Measurements from ENCODE around the gene MMP7.

MMP7 gene

DNA sequence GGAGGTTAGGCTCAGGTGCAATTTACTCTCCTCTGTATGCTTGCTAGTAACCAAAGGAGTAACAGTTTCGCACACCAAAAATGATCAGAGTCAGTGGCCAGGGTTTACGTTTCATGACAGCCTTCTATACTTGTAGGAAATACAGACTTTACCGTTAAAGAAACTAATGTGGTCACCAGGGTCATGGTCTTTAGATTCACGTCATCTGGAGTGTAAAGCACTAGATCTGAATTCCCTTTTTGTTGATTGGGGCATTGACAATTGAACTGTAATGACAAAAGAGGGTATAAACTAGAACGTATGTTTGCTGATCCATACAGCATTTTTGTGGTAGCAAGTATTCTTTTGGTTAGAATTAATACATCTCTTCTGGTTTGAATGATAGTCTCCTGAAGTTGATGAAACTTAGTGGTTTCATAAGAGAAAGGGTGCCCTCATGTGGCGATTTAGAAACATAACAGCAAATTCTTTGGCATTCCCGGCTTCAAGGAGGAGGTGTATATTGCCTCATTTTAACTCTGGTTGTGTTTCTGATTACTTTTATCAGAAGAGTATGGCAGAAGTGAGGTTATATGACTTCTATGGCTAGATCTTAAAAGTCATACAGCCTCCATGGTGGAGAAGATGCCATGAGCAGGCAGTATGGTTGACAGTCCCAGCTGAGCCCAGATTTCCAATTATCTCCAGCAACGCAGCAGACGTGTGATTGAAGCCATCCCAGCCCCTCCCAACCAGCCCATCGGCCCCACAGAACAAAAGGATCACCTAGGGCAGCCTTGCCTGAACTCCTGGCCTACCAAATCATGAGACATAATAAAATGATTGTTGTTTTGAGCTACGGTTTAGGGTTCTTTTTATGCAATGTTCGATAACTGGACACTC, 35.1 kb downstream of the MMP7 start:
- no peak for TF ChIP-seq ZNF274 (IDR thresholded peaks at IDR 0.05; ENCODE audit: low read depth, low read length)
- H3K4me3 ChIP-seq (ENCODE audit: low read length) = no peak overlapping the region

DNA sequence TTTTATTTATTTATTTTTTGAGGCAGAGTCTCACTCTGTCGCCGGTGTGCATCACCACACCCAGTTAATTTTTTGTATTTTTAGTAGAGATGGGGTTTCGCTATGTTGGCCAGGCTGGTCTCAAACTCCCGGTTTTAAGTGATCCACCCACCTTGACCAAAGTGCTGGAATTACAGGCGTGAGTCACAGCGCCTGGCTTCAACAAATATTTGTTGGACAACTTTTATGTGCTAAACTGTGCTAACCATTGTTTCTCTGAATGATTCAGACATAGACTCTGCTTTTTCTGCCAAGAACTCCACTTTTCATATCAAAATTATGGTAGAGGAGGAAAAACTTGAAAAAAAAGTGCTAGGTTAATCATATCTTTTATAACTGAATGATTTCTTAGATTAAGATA, 36.3 kb downstream of the MMP7 start:
- TF ChIP-seq ZNF274 (IDR thresholded peaks at IDR 0.05; ENCODE audit: low read depth, low read length) = no peak
- H3K4me3 ChIP-seq (ENCODE audit: low read length) = no peak overlapping the region

DNA sequence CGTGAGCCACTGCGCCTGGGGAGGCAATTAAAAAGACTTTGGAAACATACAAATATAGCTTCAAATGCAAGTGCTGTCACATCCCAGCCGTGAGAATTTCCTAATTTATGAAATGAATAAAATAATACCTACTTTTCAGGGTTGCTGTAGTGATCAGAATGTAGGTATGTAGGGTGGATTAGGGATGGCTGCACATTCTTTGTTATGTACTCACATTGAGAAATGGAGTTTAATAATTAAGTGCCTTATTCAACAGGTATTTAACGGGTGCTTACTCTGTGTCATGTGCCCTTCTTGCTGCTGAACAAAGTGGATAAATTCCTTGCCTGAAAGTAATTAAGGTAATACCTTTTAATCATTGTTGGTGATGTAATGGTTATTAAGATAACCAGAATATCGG, 37.0 kb downstream of the MMP7 start:
- no peak overlapping the region for H3K4me3 ChIP-seq (ENCODE audit: low read length)
- TF ChIP-seq ZNF274 (IDR thresholded peaks at IDR 0.05; ENCODE audit: low read depth, low read length) = no peak

DNA sequence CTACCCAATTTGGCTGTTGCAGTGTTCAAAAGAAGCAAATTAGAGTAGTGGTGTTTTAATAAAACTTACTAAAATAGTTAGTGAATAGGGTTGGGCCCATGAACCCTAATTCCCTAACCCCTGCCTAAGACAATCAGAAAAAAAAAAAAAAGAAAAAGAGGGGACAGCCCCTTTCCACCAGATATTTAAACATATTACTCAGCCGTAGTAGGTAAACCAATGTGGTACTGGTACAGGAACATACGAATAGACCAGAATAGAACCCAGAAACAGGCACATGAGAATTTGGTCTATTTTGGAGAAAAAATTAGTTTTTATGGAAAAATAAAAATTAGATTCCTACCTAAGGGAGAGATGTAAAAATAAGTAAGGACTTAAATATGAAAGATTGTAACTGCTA, 38.6 kb downstream of the MMP7 start:
- H3K4me3 ChIP-seq (ENCODE audit: low read length) = no peak overlapping the region
- TF ChIP-seq ZNF274 (IDR thresholded peaks at IDR 0.05; ENCODE audit: low read depth, low read length) = no peak

DNA sequence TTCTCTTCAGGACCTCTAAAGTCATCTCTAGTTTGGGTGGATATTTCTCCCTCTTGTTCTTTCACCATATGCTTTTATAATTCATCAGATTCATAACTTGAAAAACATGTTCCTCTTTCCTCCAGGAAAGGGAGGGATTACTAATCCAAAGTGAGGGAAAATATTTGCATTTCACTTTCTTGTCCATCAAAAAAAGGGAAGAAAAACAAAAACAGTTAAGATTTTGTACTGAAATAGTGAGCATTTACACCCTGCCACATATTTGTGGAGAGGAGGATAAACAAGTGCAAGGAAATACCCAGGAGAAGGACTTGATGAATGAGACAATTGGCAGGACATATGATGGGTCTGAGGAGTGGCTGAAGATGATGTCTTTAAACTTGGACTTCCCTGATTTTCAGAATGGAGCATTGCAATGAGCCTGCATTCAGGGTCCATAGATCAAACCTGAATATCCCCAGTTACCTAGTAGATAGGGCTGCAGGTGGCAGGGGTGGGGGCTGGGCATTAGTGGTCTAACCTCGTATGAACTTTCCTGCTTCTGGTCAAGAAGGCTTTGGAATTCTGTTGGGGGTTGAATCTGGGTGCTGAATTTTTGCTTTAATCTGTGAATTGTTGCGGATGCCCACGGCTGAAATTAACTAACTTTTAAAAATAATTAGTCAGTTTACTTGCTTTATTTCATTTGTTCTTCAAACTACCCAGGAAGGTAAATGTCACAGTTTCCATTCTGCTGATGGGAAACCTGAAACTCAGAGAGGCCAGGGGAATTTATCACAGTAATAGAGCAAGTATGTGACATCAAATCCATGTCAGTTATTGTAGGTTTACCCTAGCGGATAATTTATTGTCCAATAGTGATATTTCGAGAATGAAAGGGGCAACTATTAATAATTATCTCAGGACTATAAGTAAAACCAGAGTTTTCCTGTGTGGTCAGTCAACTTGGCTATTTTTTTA, 41.1 kb downstream of the MMP7 start:
- no peak overlapping the region for H3K4me3 ChIP-seq (ENCODE audit: low read length)
- TF ChIP-seq ZNF274 (IDR thresholded peaks at IDR 0.05; ENCODE audit: low read depth, low read length) = no peak

DNA sequence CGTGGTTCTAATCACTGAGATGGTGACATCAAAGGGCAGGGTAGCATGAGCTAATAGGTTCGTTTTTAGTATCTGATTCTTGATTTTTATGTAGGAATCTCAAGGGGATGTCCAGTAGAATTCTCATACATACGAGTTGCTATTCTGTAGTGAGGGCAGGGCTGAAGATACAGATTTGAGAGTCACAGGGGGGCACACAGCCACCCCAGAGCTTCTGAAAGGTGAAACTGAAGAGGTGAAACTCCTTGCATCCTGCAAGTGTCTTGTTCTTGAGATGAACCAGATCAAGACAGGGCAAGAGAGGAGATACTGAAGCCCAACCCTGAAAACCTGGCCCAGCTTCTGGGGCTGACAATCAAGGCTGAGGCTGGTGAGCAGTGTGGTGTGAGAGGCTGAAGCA, 42.3 kb downstream of the MMP7 start:
- no peak for TF ChIP-seq ZNF274 (IDR thresholded peaks at IDR 0.05; ENCODE audit: low read depth, low read length)

DNA sequence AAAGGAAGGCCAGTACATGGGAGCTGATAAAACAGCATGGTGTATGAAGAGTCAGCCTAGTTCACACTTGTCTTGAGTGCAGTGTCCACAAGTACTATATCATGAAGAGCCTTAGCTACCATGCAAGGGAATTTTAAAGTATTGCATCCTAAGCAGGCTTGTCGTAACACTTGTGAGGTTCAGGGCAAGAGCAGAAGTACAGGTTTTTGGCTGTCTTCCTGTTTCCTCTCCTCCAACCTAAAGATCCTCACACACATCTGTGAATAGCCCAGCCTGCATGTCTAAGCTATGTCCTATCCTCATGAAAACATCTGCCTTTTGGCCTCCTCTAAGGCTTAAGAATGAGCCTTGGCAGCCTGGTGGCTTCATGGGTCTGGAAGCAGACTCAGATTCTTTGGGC, 43.3 kb downstream of the MMP7 start:
- no peak overlapping the region for H3K4me3 ChIP-seq (ENCODE audit: low read length)

More for the DNA sequence above, 42.3 kb downstream of the MMP7 start:
- H3K4me3 ChIP-seq (ENCODE audit: low read length) = no peak overlapping the region

DNA sequence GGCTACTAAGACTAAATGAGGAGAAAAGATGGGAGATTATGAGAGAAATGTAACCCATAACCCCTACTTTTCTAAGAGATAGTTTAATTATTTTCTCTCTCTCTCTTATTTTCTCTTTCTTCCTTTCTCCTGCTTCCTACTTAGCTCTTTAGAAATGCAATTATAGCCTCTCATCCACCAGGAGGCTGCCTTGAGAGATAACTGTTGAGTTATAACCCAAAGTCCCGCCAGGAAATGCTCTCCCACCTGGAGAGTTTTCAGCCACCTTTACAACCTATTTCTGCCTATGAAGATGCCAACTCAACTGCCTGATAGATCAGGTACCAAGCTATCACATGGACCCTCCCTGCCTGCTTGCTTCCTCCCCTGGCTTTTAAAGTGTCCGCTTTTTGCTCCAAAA, 44.0 kb downstream of the MMP7 start:
- no peak overlapping the region for H3K4me3 ChIP-seq (ENCODE audit: low read length)
- no peak for TF ChIP-seq ZNF274 (IDR thresholded peaks at IDR 0.05; ENCODE audit: low read depth, low read length)

More for the DNA sequence above, 43.3 kb downstream of the MMP7 start:
- TF ChIP-seq ZNF274 (IDR thresholded peaks at IDR 0.05; ENCODE audit: low read depth, low read length) = no peak

DNA sequence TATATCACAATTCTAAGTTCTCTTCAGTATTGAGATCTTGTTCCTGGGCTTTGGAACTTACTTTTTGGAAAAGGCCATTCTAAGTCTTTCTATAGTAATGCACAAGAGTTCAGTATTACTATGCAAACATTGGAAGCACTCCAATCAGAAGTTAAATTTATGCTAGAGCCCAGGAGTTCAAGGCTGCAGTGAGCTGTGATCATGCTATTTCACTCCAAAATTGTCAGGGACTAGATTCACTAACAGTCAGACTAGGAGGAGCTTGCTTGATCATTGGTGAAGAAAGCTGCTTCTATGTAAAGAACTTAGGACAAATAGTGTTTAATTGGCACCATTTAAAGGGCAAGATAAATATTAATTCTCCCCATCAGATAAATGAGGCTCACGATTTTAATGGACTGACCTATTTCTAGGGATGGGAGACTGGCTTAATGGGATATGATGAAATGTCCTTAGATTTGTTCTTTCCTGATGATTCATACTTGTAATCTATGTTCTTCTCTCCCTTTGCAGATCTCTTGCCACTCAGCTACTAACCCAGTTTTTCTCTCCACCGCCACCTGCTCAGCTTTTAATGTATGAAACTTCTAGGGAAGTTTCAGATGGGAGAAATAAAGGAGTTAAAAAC, 45.3 kb downstream of the MMP7 start:
- no peak overlapping the region for H3K4me3 ChIP-seq (ENCODE audit: low read length)
- no peak for TF ChIP-seq ZNF274 (IDR thresholded peaks at IDR 0.05; ENCODE audit: low read depth, low read length)

DNA sequence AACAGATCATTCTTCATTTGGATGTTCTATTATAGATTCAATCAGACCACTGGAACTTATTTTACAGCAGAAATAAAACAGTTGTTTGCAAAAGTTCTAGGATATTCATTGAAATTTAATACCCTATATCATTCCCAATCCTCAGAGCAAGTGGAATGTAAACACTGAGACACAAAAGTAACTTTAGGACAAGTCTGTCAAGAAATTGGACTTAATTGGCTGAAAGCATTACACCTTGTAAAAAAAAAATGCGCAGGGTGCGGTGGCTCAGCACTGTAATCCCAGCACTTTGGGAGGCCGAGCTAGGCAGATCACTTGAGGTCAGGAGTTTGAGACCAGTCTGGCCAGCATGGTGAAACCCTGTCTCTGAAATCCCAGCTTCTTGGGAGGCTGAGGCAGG, 48.1 kb downstream of the MMP7 start:
- H3K4me3 ChIP-seq (ENCODE audit: low read length) = no peak overlapping the region
- TF ChIP-seq ZNF274 (IDR thresholded peaks at IDR 0.05; ENCODE audit: low read depth, low read length) = no peak

DNA sequence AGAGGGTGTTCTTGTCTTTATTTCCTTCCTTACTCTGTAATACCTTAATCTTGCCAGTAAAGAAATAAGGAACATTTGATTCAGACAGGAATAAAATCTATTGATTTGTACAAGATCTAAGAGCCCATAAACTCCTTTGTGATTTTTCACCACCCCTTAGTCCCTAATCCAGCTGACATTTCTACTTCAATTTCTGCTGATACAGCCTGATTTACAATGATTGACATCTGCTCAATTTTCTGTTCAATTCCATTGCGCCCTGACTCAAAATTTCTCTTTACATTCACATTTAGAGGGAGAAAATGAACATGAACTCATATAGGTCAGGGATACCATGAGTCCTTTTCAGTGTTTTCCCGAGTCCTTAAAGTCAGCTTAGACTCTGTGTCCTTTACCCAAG, 50.8 kb downstream of the MMP7 start:
- TF ChIP-seq ZNF274 (IDR thresholded peaks at IDR 0.05; ENCODE audit: low read depth, low read length) = no peak
- H3K4me3 ChIP-seq (ENCODE audit: low read length) = no peak overlapping the region

DNA sequence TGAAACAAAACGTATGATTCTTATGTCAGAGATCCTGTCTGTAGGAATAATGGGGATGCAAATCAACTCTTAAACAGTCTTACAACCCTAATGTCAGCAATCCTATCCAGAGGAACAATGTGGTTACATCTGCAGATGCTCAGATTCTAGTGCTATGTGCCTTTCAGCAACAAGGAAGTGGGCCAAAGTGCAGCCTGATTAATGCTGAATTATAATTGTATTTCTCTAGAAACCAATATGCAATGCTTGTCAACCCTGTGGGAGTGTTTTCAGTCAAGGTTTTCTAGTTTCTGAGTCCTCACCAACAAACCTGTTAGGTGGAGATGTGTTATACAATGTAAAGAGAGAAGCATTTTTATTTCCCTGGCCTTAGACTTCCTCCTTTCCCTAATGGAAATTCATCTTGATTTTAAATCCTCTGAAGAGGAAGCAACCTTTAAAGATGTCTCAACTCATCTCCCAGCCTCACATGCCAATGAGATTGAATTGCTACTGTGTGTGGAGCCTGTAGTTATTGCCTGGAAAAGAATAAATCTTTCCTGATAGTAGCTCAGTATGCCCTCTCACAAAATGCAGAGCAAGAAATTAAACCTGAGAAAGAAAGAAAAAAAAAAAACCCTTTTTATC, 51.8 kb downstream of the MMP7 start:
- H3K4me3 ChIP-seq (ENCODE audit: low read length) = no peak overlapping the region
- TF ChIP-seq ZNF274 (IDR thresholded peaks at IDR 0.05; ENCODE audit: low read depth, low read length) = no peak

DNA sequence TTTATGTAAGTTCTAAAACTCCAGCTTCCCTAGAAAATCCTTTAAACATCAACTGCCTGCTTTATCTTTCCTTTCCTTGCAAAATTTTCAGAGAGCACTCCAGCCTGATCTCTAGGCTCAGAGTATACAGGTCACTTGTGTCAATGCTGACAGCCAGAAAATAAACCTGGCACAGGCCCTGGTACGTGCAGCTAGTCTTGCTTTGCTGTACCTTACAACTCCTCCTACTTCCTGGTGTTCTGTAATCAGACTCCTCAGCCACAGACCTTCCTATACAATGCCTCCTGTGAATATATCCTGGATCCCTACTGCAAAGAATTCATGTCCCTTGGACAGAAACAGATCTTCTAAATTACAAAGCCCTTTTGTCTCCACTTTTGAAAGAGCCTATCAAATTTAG, 53.7 kb downstream of the MMP7 start:
- no peak overlapping the region for H3K4me3 ChIP-seq (ENCODE audit: low read length)
- no peak for TF ChIP-seq ZNF274 (IDR thresholded peaks at IDR 0.05; ENCODE audit: low read depth, low read length)

DNA sequence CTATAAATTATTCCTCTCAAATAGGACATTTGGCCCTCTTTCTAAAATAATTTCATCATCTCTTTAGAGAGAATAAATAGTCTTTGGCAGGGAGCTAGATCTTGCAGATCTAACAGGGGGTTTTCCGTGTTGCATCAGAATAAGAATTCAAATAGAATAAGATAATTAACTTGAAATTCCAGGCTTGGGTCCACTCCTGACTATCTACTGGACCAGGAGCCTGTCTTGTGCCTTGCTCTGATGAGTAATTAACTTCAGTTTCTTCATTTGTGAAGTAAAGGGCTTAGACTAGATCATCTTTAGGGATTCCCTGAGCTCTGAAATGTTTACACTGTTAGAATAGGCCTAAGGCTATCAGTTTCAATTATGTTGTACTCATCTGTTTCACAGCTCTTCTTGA, 54.5 kb downstream of the MMP7 start:
- no peak for TF ChIP-seq ZNF274 (IDR thresholded peaks at IDR 0.05; ENCODE audit: low read depth, low read length)
- no peak overlapping the region for H3K4me3 ChIP-seq (ENCODE audit: low read length)
